Stimulated activated CD4-positive, alpha-beta T cell treated with anti-CD3 and anti-CD28 coated beads, Interleukin-15, amount 100 ng/mL, for 24 hours (primary cell): Measurements from ENCODE around the gene NEK6.

Experiments used
- DNase-seq: peaks from one replicate; pipeline ENCODE4 v3.0.0-alpha.2; 2020

The NEK6 gene

DNA sequence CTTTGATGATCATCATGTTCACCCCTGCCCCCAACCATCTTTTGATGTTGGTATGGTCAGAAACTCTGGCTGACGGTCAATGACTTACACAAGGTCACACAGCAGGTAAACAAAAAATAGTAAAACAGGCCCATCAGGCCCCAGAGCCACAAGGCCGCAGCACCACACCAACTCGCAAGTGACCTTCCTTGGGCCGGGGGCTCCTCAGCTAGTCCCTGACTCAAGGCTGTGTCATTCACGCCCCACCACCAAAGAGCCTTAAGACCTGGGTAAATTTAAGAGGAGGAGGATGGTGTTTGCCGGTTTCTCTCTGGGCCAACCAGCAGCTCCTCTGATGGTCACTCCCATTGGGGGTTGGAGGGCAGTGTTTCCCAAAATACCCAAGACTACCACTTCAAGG lies 101.7 kb downstream of the NEK6 start:
- no peak for DNase-seq

DNA sequence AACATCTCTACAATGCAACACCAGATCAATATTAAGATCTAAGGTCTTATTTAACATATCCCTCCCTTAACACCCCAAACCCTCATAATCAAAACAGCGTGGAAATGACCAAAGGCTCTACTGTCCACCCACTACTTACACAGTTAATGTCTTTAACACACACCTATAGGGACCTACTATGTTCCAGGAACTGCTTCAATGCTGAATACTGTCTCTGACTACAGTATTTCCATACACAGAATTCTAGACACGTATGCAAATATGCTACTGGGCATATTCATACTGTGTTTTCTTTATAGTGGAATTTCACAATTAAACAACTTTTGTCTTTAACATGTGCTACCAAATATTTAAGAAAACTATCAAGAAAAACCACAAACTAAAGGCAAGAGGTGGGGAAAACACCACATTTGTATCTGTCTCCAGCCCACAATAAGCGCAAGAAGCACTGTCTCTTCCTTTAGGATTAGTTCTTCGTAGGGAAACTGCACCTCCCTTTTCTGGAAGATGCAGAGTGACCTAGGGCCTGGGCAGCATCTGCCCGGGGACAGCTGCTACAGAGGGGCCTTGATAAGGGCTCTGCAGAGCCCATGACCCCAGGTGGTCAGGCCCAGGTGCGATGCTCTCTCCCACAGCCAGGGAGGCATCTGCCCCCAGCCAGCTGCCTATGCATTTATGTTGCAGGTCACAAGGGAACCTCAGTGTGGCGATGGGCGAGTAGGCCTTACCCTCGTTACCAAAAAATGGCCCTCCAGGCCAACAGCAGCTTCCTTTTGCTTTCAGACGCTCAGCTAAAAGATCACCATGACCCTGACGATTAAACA lies 102.3 kb downstream of the NEK6 start:
- DNase-seq = no peak

- no peak for DNase-seq
Observed at GRCh38 chr9:124361128-124361527, 103.4 kb downstream of the NEK6 start.

DNA sequence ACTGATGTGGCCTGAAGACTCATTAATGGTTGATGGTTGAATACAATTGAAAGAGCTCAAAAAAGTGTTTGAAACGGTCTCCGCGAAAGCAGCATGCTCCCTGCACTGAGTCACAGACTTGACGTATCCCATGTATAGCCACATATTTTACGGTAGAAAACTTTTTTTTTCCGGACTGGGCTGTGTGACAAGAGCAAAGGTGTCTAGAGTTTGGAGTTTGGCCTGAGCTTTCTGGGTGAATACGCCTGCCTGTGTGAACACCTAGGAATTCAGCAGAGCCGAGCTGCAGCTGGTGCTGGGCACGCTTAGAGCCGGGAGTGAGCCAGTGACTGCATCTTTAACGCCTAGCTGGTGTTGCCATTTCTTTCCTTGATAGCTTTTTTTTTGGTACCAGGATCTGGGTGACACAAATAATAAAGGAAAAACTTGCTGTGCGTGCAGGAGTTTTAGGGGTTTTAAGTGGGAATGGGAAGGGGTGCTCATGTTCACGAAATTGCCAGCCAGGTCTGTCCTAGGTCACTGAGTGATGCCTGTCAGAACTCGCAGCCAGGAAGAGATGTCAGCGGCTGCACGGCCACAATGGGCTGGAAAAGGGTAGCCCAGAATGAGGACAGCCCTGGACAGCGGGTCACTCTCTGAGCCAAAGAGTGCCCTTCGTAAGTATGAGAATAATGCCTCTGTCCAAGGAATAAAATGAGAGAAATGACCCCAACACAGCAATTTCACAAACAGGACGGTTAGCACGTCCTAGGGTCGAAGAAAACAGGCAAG lies 105.8 kb downstream of the NEK6 start:
- no peak for DNase-seq

DNA sequence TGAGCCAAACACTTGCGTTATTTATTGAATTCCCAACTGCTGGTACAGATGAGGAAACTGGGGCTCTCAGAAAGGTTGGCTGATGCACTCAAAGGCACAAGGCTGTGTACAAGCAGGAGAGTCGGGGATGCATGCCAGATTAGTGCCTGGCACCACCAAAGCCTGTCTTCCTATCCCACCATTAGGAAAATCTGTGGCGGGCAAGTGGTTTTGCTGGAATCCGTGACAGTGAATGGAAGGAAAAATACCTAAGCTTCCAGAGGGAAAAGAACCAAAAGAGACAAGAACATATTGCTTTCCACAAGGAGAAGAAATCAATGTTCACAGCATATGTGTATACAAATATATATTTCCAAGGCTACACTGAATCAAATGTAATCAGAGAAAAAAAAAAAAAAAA lies 106.4 kb downstream of the NEK6 start:
- no peak for DNase-seq

DNA sequence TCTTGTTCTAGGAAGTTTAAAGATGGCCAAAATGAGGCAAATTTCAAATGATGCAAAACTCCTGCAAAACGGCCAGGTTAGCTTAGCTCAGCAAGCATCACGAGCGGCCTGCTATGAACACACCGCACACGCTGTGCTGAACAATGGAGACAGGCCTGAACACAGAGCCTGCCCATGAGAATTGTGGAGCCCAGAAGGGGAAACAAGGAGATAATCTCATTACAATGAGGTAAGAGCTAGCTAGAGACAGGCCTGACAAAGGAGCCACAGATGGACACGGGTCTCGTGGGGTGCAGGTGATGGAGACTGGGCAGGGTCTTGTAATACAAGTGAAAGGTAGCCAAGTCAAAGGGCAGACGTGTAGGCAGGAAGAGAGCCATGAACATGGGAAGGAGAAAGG lies 107.3 kb downstream of the NEK6 start:
- DNase-seq = no peak

- DNase-seq = no peak
Observed at GRCh38 chr9:124366476-124367220, 108.9 kb downstream of the NEK6 start.

DNA sequence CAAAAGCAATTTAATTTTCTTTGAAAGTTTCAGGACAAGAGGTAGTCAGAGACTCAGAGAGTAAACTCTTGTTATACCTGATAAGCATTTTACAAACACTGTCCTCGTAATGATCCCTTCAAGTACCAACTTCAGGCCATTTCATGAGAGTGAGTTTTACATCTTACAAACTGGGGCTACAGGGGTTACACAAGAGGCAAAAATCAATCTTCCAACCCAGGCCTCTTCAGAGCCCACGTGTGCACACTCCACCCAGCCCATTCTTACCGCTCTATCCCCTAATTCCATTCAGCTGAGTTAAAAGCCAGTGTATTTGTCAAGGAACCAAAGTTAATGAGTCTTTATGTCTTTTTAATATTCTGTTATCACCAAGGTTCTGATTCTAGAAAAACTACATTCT lies 110.9 kb downstream of the NEK6 start:
- no peak for DNase-seq

GRCh38 chr9:124369231-124369797 lies 111.6 kb downstream of the NEK6 start:
- no peak for DNase-seq

DNA sequence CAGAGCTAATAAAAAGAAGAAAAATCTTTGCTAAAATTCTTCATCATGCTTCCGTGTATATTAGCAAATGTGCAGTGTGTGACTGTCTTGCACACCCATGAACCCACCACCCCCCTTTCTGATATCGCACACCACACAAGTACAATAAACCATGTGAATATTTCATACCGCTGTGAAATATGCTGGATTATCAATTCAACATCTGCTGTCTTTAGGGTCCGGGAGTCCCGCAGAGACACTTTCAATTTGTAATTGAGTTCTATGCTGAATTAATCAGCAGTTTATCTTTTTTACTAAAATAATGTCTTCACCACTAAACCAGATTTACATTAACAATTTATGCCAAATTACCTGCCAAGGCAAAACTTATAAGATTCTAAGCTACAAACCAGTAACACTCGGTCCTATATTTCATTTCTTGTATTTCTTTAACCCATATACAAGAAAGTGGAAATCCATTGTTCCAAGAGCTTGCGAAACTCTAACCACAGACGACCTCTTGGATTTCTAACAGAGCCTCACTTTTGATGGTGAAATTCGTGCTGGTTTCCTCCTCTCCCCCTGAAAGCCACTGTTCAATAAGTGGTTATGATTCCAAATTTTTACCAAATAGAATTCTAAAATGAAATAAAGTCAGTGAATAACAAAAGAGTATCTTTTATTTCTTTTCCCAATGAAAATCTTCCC lies 113.3 kb downstream of the NEK6 start:
- no peak for DNase-seq

DNA sequence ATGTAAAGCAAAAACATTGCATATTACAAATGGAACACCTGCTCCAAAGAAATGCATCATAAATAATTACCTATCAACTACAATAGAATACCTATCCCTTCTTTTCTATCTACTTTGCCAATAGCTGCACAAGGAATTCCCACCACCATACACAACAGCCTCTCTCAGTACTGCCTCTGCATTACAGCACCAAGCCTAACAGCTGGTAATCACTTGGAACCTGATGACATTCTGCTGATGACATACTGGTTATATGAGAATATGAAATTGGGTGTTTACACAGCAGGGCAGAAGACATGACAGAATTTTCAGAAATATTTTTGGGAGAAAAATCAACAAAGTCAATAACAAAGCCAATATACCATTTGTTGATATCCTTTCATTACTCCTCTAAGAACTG lies 114.3 kb downstream of the NEK6 start:
- no peak for DNase-seq

DNA sequence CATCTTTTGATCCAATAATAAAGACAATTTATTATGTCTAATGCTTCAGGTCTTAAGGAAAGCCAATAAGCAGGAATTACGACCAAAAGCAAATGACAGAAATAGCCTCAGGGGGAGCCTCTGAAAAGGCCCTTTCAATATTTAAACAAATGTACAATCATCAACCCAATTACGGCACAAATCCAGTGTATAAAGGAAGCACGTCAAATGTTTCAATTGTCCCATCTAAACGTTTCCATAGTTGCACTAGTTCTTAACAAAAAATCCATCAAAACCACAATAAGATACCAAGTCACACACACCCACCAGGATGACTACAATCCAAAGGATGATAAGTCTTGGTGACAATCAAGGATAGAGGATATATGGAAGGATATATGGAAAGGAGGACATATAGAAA lies 115.6 kb downstream of the NEK6 start:
- DNase-seq = no peak

DNA sequence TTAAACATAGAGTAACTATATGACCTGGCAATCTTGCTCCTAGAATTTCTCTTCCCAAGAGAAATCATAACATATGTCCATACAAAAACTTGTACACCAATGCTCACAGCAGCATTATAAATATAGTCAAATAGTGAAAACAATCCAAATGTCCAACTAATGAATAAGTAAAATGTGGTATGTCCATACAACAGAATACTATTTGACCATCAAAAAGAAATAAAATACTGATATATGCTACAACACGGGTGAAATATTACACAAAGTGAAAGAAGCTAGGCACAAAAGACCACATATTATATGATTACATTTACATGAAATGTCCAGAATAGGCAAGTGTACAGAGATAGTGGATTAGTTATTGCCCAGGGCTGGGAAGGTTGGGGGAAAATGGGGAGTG lies 116.1 kb downstream of the NEK6 start:
- no peak for DNase-seq

- DNase-seq = no peak
Observed at GRCh38 chr9:124375726-124376125, 118.0 kb downstream of the NEK6 start.

DNA sequence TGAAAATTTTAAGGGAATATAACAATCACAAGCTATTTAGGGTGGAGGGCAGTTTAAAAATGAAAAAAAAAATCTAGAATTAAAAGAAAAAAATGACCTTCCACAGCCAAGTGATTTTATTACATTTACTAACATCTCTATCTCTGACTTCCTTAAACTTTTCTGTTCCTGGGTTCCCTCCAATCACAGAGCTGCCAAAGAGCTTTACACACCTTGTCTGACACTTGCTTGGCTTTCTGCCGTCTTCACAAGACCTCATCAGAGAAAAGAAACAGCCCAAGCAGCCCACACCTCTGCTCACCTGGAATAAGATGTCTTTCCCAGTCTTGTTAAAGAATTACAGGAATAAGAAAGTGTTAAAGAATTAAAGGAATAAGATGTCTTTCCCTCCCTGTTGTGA lies 118.6 kb downstream of the NEK6 start:
- no peak for DNase-seq

- DNase-seq = no peak
Observed at GRCh38 chr9:124377551-124378406, 120.0 kb downstream of the NEK6 start.

DNA sequence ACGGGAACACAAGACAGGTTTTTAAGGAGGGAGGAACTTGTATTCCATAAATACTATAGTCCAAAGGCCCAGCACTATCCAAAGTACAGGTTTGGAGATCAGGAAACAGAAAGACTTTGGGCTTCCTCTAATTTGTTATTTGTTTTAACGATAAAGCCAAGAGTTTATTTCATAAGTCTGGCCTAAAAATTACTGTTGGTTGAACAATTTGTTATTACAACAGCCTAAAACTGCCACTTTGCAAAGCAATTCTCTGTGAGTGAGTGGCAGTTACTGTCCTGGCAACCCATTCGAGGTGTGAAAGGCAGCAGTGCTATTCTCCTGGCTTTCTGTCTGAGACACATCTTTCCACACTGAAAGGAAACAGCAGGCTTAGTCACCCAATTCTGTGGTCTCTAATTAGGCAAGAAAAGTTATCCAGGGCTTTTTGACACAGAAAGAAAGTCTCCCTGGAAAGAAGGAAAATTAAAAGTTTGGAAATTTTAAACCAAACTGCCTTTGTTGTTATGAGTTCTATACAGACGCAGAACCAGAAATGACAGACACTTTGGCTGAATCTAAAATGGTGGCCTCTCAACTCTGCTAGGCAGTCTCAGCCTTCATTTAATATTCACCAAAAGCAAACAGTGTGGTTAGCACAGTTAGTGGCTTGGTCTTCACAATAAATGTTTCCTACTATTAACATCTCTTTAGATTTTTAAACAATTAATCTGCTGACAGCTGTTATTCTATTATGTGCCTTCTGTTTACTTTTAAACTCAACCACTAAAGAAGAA lies 123.6 kb downstream of the NEK6 start:
- peak; percentile 21 for DNase-seq

GRCh38 chr9:124384210-124384609 lies 126.5 kb downstream of the NEK6 start:
- no peak for DNase-seq

GRCh38 chr9:124384846-124385245 lies 127.1 kb downstream of the NEK6 start:
- no peak for DNase-seq

DNA sequence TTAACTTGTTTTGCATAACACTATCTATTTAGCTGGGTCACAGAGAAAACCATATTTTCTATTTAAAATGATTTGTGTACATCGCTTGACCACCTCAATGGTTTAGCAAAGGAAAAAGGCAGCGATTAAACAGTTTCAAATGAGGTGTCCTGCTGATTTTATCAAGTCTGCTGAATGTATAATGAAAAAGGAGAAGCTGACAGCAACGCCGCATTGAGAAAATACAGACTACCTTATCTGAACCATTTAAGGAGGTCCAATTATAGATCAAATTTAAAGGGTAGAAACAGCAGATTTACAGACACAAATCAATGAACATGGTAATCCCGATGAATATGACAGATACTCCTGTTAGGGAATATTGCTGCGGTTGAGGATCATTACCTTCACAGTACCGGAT lies 127.9 kb downstream of the NEK6 start:
- DNase-seq = no peak

GRCh38 chr9:124386201-124386600 lies 128.5 kb downstream of the NEK6 start:
- no peak for DNase-seq
